ENCODE measurements around the gene RWDD2A. TPM values are rescaled to one million over a fixed set of nuclear protein-coding genes. Genes with fewer than 3 reads are reported as not detected.

The RWDD2A gene
- total RNA-seq, 4 donors from 2014 or later: 2.5 to 3.1 (median 2.7) TPM

DNA sequence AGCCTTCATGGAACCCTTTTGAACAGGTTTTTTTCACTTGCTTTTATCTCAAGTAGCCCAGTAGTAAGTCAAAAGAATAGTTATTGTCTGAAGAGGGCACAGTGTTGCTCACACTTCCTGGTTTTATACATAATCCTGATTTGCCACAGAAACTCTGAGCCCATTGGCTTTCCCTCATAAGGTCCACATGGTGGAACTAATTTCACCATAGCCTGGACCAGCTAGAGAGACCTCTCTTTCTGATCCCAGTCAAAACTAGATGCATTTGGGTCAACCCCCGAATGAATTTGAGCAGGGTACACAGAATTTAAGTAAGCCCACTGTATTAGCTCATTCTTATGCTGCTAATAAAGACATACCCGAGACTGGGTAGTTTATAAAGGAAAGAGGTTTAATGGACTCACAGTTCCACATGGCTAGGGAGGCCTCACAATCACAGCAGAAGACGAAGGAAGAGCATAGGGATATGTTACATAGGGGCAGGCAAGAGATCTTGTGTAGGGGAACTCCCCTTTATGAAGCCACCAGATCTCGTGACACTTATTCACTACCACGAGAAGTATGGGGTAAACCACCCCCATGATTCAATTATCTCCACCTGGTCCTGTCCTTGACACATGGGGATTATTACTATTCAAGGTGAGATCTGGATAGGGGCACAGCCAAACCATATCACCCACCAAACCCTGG is 6.2 kb downstream of the RWDD2A start:
- Histone ChIP-seq H3K4me1 (peaks cover 0 to 2% (median 0%) of the 10 kb centered on the region in 4 donors), H3K4me3 (no peak overlapping the region), H3K27ac (no peak overlapping the region), H3K9me3 (no peaks in the 10 kb centered on the region), H3K27me3 (no peaks in the 10 kb centered on the region), H3K36me3 (peaks cover 0 to 4% (median 0%) of the 10 kb centered on the region in 3 donors)
- no peak for DNase-seq
- no peak for TF ChIP-seq POLR2A (IDR thresholded peaks at IDR 0.05)
- TF ChIP-seq, protein P1, sequence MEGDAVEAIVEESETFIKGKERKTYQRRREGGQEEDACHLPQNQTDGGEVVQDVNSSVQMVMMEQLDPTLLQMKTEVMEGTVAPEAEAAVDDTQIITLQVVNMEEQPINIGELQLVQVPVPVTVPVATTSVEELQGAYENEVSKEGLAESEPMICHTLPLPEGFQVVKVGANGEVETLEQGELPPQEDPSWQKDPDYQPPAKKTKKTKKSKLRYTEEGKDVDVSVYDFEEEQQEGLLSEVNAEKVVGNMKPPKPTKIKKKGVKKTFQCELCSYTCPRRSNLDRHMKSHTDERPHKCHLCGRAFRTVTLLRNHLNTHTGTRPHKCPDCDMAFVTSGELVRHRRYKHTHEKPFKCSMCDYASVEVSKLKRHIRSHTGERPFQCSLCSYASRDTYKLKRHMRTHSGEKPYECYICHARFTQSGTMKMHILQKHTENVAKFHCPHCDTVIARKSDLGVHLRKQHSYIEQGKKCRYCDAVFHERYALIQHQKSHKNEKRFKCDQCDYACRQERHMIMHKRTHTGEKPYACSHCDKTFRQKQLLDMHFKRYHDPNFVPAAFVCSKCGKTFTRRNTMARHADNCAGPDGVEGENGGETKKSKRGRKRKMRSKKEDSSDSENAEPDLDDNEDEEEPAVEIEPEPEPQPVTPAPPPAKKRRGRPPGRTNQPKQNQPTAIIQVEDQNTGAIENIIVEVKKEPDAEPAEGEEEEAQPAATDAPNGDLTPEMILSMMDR (IDR thresholded peaks at IDR 0.05): no peak

GRCh38 chr6:83199863-83200225 is 6.7 kb downstream of the RWDD2A start:
- TF ChIP-seq POLR2A (IDR thresholded peaks at IDR 0.05): no peak
- H3K27ac ChIP-seq: no peak overlapping the region

GRCh38 chr6:83202031-83202430 is 8.9 kb downstream of the RWDD2A start:
- H3K27me3 ChIP-seq: no peaks in the 10 kb centered on the region
- no peak for DNase-seq
- H3K27ac ChIP-seq: no peak overlapping the region
- no peaks in the 10 kb centered on the region for H3K4me1 ChIP-seq
- H3K9me3 ChIP-seq: no peaks in the 10 kb centered on the region
- peaks cover 0 to 4% (median 0%) of the 10 kb centered on the region in 3 donors for H3K36me3 ChIP-seq
- TF ChIP-seq, protein P1 (IDR thresholded peaks at IDR 0.05): no peak
- no peak for TF ChIP-seq POLR2A (IDR thresholded peaks at IDR 0.05)
- H3K4me3 ChIP-seq: no peak overlapping the region

More at GRCh38 chr6:83199863-83200225, 6.7 kb downstream of the RWDD2A start:
- Histone ChIP-seq H3K9me3 (no peaks in the 10 kb centered on the region), H3K4me1 (no peaks in the 10 kb centered on the region), H3K27me3 (no peaks in the 10 kb centered on the region), H3K4me3 (no peak overlapping the region), H3K36me3 (peaks cover 0 to 4% (median 0%) of the 10 kb centered on the region in 3 donors)
- DNase-seq: no peak

DNA sequence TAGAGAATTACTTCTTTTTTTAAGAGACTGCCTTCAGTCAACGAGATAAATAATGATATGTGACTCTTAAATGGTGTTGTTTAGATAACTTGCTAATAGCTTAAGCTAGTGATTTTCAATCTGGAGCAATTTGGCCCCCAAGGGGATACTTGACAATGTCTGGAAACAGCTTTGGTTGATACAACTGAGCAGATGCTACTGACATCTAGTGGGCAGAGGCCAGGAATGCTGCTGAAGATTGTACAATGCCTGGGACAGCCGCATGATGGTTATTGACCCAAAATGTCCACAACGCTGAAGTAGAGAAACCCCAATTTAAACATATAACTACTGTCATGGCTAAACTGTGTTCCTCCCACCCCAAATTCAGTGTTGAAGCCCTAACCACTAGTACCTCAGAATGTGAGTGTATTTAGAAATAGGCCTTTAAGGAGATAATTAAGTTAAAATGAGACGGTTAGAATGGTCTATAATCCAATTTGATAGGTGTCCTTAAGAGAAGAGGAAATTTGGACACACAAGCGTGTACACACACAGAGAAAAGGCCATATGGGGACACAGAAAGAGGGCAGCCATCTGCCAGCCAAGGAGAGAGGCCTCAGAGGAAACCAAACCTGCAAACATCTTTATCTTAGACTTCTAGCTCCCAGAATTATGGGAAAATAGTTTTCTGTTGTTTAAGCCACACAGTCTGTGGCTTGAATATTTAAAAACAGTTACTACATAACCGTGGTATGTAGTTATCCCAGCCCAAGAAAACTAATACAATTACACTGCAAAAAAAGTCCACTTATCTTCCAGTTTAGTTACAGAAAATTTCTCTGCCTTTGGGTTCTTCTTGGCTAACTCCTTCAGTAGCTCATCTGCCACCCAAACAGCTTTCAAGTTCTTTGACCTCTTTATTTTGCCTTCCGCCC is 22.2 kb downstream of the RWDD2A start:
- TF ChIP-seq, protein P1 (IDR thresholded peaks at IDR 0.05): peak in 5 of 6 experiments; percentile 51 to 79 (median 74)
- TF ChIP-seq POLR2A (IDR thresholded peaks at IDR 0.05): no peak
- no peaks in the 10 kb centered on the region for H3K9me3 ChIP-seq
- DNase-seq: peak; percentile 47 to 83 (median 49)
- no peaks in the 10 kb centered on the region for H3K27me3 ChIP-seq
- H3K36me3 ChIP-seq: no peaks in the 10 kb centered on the region
- no peak overlapping the region for H3K4me3 ChIP-seq
- H3K27ac ChIP-seq: no peak overlapping the region
- no peaks in the 10 kb centered on the region for H3K4me1 ChIP-seq

GRCh38 chr6:83216806-83217205 is 23.6 kb downstream of the RWDD2A start:
- H3K27ac ChIP-seq: no peak overlapping the region
- TF ChIP-seq, protein P1 (IDR thresholded peaks at IDR 0.05): no peak
- no peak for TF ChIP-seq POLR2A (IDR thresholded peaks at IDR 0.05)
- H3K27me3 ChIP-seq: no peaks in the 10 kb centered on the region
- no peak overlapping the region for H3K4me3 ChIP-seq
- no peaks in the 10 kb centered on the region for H3K9me3 ChIP-seq
- H3K4me1 ChIP-seq: no peaks in the 10 kb centered on the region
- DNase-seq: no peak
- H3K36me3 ChIP-seq: no peaks in the 10 kb centered on the region

- Histone ChIP-seq H3K27me3 (no peaks in the 10 kb centered on the region), H3K36me3 (no peaks in the 10 kb centered on the region), H3K4me1 (no peaks in the 10 kb centered on the region), H3K9me3 (no peaks in the 10 kb centered on the region), H3K27ac (no peak overlapping the region), H3K4me3 (no peak overlapping the region)
- TF ChIP-seq, protein P1 (IDR thresholded peaks at IDR 0.05): no peak
- no peak for TF ChIP-seq POLR2A (IDR thresholded peaks at IDR 0.05)
- DNase-seq: no peak
These were observed 25.5 kb downstream of the RWDD2A start for GRCh38 chr6:83218646-83219045.
